K562 (cell line): ENCODE results near the gene SLC4A4. TPM values are rescaled to one million over a fixed set of nuclear protein-coding genes. Genes with fewer than 3 reads are reported as not detected.

ENCODE experiments used
- CHD7 ChIP-seq: fragments of 200-600 bp; sonication (generic); IDR thresholded peaks from one replicate; pipeline ENCODE4 v1.6.1; 2012; ENCODE audit warnings: mild to moderate bottlenecking, low read depth, low read length, inconsistent platforms
- PHF8 ChIP-seq: fragments of 200-600 bp; sonication (generic); IDR thresholded peaks from 2 replicates; pipeline ENCODE4 v1.6.1; 2012; ENCODE audit warnings: mixed run types, mild to moderate bottlenecking, inconsistent platforms, low read length, moderate library complexity, borderline replicate concordance
- RBM15 ChIP-seq: fragments of 200-400 bp; formaldehyde crosslinking; IDR thresholded peaks from 2 replicates; pipeline ENCODE4 v1.6.1; 2018; ENCODE audit warnings: mild to moderate bottlenecking, low read length, moderate library complexity; ENCODE audit not compliant: insufficient read depth
- ZNF184 ChIP-seq: sonication (generic); formaldehyde crosslinking; IDR thresholded peaks from 2 replicates; pipeline ENCODE4 v1.5.0; 2020; ENCODE audit warnings: missing genetic modification reagents
- polyA plus RNA-seq, 8 experiments: library from polyadenylated mRNA; depleted of rRNA in 4 of 8; stranded (reverse) in 5 of 8; unstranded in 3 of 8; fragments of >200 nt; fragmentation: Nextera tagmentation in 2 of 8; fragmentation: Illumina TruSeq in 1 of 8; extraction: Ambion mirVana in 2 of 8; extraction: Trizol in 1 of 8; gene quantifications; 2 replicates each; pipeline versions ENCODE4 v1.2.1 to v1.2.3, GENCODE V29; 2011 to 2014; ENCODE audit warnings: inconsistent platforms in 1 of 8, missing spikeins in 1 of 8
- total RNA-seq, 7 experiments: library from RNA; depleted of rRNA in 6 of 7; stranded (reverse); fragments of >200 nt in 6 of 7; fragmentation: Illumina TruSeq in 2 of 7; extraction: Trizol in 2 of 7; gene quantifications; 2 replicates each; pipeline versions ENCODE4 v1.2.1 to v1.2.3, GENCODE V29; 2011 to 2021; ENCODE audit warnings: low replicate concordance in 1 of 7
- TF ChIP-seq, protein P1 (sequence below): fragments of 250-450 bp; sonication (Bioruptor Pico); IDR thresholded peaks from 2 replicates; pipeline ENCODE4 v1.8.0; 2021; ENCODE audit warnings: moderate library complexity, mild to moderate bottlenecking, inconsistent platforms

The SLC4A4 gene
- total and polyA plus RNA-seq, 9 of the 15 experiments (the other 6 are each of a cell fraction or from before 2014, with no cell fraction given): 0.01 to 0.18 (median 0.07) TPM; not detected in 2

DNA sequence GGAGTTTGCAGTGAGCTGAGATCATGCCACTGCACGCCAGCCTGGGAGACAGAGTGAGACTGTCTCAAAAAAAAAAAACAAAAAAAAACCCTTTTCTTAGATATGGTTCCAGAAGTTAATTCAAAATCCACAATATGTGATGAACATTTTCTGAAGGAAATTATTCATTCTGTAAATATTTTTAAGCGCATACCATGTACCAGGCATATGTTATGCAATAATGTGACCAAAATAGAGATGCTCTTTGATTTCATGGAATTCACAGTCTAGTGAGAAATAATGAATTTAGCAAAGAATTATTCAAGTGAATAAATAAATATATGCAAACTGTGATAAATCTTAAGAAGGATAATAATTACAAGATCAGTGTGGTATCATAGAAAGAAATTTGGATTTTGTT, 270.3 kb downstream of the SLC4A4 start (continued):
- TF ChIP-seq, protein P1, sequence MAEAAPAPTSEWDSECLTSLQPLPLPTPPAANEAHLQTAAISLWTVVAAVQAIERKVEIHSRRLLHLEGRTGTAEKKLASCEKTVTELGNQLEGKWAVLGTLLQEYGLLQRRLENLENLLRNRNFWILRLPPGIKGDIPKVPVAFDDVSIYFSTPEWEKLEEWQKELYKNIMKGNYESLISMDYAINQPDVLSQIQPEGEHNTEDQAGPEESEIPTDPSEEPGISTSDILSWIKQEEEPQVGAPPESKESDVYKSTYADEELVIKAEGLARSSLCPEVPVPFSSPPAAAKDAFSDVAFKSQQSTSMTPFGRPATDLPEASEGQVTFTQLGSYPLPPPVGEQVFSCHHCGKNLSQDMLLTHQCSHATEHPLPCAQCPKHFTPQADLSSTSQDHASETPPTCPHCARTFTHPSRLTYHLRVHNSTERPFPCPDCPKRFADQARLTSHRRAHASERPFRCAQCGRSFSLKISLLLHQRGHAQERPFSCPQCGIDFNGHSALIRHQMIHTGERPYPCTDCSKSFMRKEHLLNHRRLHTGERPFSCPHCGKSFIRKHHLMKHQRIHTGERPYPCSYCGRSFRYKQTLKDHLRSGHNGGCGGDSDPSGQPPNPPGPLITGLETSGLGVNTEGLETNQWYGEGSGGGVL (CRISPR knock-in tag): no peak
- TF ChIP-seq CHD7 (no peak), ZNF184 (CRISPR knock-in tag) (no peak), RBM15 (no peak), PHF8 (no peak)
